Uterus (tissue), 4 donors: Measurements from ENCODE around the gene ITPR2. TPM values are rescaled to one million over a fixed set of nuclear protein-coding genes. Genes with fewer than 3 reads are reported as not detected.
A peak's percentile ranks its signal among the peaks of the same experiment; 100 is the strongest.

Experiments used
- DNase-seq, 2 donors: peaks; one replicate each; pipeline ENCODE4 v3.0.0-alpha.2; 2019 to 2020
- H3K27ac ChIP-seq, 2 donors: fragments of 200-600 bp; sonication (generic); 1 replicate in 1 of 2; 2 replicates in 1 of 2; pipeline ENCODE4 v1.5.1; 2016 to 2018
- H3K27me3 ChIP-seq, 2 donors: fragments of 200-600 bp; sonication (generic); one replicate each; pipeline ENCODE4 v1.5.1; 2018 to 2019; ENCODE audit warnings: control low read depth in 1 of 2
- H3K36me3 ChIP-seq, 2 donors: fragments of 200-600 bp; sonication (generic); one replicate each; pipeline ENCODE4 v1.5.1; 2019; ENCODE audit warnings: control low read depth in 1 of 2
- H3K4me1 ChIP-seq, 2 donors: fragments of 200-600 bp; sonication (generic); one replicate each; pipeline ENCODE4 v1.5.1; 2018 to 2019; ENCODE audit warnings: control low read depth in 1 of 2
- H3K4me3 ChIP-seq, 2 donors: fragments of 200-600 bp; sonication (generic); 1 replicate in 1 of 2; 2 replicates in 1 of 2; pipeline ENCODE4 v1.5.1; 2018 to 2019; ENCODE audit warnings: mild to moderate bottlenecking in 1 of 2
- H3K9me3 ChIP-seq, 2 donors: fragments of 200-600 bp; sonication (generic); one replicate each; pipeline ENCODE4 v1.5.1; 2019; ENCODE audit warnings: control low read depth in 1 of 2
- POLR2A ChIP-seq, 2 donors: fragments of 450-650 bp; IDR thresholded peaks; one replicate each; pipeline ENCODE4 v1.6.1; 2016; ENCODE audit warnings: antibody characterized with exemption in 2 of 2, mild to moderate bottlenecking in 1 of 2, moderate library complexity in 1 of 2
- intact Hi-C: fragments of 100-400 bp; cut with DNase I; formaldehyde crosslinking; loops from one replicate; pipeline ENCODE4 v1.15.1; 2023; ENCODE audit warnings: low total_unique reads
- total RNA-seq, 4 donors: library from RNA; depleted of rRNA in 3 of 4; stranded (reverse); fragments of >200 nt in 3 of 4; gene quantifications; one replicate each; pipeline versions ENCODE4 v1.1.0 to v1.2.4, GENCODE V29; 2014 to 2023
- TF ChIP-seq, protein P1 (sequence below), 4 experiments: fragments of 200-600 bp in 2 of 4; fragments of 450-650 bp in 2 of 4; sonication (generic) in 2 of 4; IDR thresholded peaks; one replicate each; pipeline ENCODE4 v1.5.1; 2016 to 2019; ENCODE audit warnings: antibody characterized with exemption in 4 of 4, mild to moderate bottlenecking in 2 of 4, moderate library complexity in 1 of 4
- donor health status: DM: yes; HTN: yes; CAD: no.

Gene ITPR2
- total RNA-seq, 4 donors from 2014 or later = 53.5 to 271 (median 60.4) TPM

GRCh38 chr12:26713885-26714383, 119.1 kb downstream of the ITPR2 start:
- Histone ChIP-seq H3K4me1 (no peaks in the 10 kb centered on the region), H3K27ac (no peak overlapping the region), H3K27me3 (no peaks in the 10 kb centered on the region), H3K36me3 (no peaks in the 10 kb centered on the region), H3K9me3 (no peaks in the 10 kb centered on the region), H3K4me3 (no peak overlapping the region)
- TF ChIP-seq, protein P1, sequence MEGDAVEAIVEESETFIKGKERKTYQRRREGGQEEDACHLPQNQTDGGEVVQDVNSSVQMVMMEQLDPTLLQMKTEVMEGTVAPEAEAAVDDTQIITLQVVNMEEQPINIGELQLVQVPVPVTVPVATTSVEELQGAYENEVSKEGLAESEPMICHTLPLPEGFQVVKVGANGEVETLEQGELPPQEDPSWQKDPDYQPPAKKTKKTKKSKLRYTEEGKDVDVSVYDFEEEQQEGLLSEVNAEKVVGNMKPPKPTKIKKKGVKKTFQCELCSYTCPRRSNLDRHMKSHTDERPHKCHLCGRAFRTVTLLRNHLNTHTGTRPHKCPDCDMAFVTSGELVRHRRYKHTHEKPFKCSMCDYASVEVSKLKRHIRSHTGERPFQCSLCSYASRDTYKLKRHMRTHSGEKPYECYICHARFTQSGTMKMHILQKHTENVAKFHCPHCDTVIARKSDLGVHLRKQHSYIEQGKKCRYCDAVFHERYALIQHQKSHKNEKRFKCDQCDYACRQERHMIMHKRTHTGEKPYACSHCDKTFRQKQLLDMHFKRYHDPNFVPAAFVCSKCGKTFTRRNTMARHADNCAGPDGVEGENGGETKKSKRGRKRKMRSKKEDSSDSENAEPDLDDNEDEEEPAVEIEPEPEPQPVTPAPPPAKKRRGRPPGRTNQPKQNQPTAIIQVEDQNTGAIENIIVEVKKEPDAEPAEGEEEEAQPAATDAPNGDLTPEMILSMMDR (IDR thresholded peaks at IDR 0.05) = no peak
- no peak for TF ChIP-seq POLR2A (IDR thresholded peaks at IDR 0.05)
- no peak for DNase-seq
- intact Hi-C loops = no loop called here

DNA sequence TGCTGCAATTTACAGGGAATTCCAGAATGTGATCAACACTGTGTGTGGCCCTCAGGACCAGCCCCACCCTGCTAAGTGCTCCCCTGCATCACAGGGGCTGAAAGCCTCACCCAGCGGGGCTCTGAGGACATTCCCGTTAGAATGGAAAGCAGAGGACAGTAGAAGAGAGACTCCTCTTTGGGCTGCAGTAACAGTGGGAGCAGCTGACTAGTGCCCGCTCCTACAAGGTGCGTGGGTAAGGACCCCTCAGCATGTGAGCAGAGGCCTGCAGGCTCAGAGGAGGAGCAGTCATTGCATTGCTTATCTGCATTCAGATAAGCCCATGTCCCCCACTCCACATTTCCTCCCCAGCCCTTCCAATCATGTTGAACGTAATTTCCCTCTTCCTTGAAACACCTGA, 120.1 kb downstream of the ITPR2 start:
- Histone ChIP-seq H3K27ac (no peak overlapping the region), H3K36me3 (no peaks in the 10 kb centered on the region), H3K4me1 (no peaks in the 10 kb centered on the region), H3K4me3 (no peak overlapping the region), H3K9me3 (no peaks in the 10 kb centered on the region), H3K27me3 (no peaks in the 10 kb centered on the region)
- no peak for TF ChIP-seq POLR2A (IDR thresholded peaks at IDR 0.05)
- TF ChIP-seq, protein P1 (IDR thresholded peaks at IDR 0.05) = no peak
- intact Hi-C loops = no loop called here
- DNase-seq = no peak

DNA sequence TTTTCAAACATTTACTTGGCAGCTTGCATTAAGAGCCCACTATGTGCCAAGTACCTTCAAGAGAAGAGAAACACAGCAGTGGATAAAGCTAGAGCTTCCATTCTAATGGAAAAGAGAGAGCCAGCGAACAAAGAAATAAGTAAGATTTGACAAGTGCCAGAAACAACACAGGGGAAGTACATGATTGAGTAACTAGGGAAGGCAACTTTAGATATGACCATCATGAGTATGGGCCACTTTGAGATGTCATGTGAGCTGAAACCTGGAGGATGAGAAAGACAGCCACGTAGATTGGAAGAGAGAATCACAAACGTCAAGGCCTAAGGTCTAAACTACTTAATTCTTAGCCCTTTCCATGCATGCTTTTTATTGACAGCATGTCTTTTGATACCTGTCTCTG, 121.4 kb downstream of the ITPR2 start:
- DNase-seq = no peak
- Histone ChIP-seq H3K27ac (no peak overlapping the region), H3K27me3 (no peaks in the 10 kb centered on the region), H3K9me3 (no peaks in the 10 kb centered on the region), H3K4me1 (no peaks in the 10 kb centered on the region), H3K36me3 (no peaks in the 10 kb centered on the region), H3K4me3 (no peak overlapping the region)
- TF ChIP-seq POLR2A (IDR thresholded peaks at IDR 0.05) = no peak
- TF ChIP-seq, protein P1 (IDR thresholded peaks at IDR 0.05) = no peak
- intact Hi-C loops = no loop called here

DNA sequence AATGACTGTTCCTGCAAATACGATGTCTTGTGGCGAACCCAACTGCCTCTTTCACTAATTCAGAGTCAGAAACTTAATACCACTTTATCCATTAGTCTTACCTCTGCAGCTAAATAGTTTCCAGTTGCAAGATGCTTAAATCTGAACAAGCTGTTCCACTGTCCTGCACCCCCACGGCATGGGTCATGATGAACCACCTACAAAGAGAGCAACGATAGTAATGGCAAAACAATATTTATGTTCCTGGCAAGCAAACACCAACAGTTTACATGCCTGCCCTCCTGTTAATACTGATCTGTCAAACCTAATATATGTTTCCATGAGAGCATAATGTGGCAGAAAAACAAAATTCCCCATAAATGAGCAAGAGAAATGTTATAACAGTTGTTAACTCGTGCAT, 121.9 kb downstream of the ITPR2 start:
- intact Hi-C loops = no loop called here
- Histone ChIP-seq H3K27ac (no peak overlapping the region), H3K36me3 (no peaks in the 10 kb centered on the region), H3K4me3 (no peak overlapping the region), H3K27me3 (no peaks in the 10 kb centered on the region), H3K4me1 (no peaks in the 10 kb centered on the region), H3K9me3 (no peaks in the 10 kb centered on the region)
- DNase-seq = no peak
- TF ChIP-seq POLR2A (IDR thresholded peaks at IDR 0.05) = no peak
- TF ChIP-seq, protein P1 (IDR thresholded peaks at IDR 0.05) = no peak

DNA sequence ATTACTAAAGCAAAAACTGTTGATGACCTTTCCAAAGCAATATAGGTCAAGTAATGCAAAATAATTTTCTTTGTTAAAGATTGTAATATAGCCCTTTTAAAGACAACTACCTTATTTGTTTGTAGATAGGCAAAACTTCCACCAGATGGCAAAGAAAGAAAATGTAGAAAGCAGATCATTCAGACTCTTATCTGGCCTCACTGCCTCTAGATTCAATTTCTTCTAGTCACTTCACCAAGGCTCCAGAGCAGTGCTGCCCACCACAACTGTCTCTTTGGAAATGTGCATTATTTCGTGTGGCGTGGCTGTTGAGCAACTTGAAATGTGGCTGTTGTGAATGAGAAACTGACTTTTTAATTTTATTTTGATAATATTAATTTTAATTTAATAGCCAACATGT, 127.1 kb downstream of the ITPR2 start:
- intact Hi-C loops = no loop called here
- Histone ChIP-seq H3K27me3 (no peaks in the 10 kb centered on the region), H3K27ac (peak overlapping the region in 1 of 2 donors; percentile 8), H3K36me3 (no peaks in the 10 kb centered on the region), H3K9me3 (no peaks in the 10 kb centered on the region), H3K4me1 (no peaks in the 10 kb centered on the region), H3K4me3 (no peak overlapping the region)
- no peak for DNase-seq
- TF ChIP-seq, protein P1 (IDR thresholded peaks at IDR 0.05) = no peak
- no peak for TF ChIP-seq POLR2A (IDR thresholded peaks at IDR 0.05)
